CD4-positive, alpha-beta T cell treated with Interleukin-17A for 1 hour (primary cell): Measurements from ENCODE around the gene PARD3B.
A peak's percentile ranks its signal among the peaks of the same experiment; 100 is the strongest.

ENCODE experiments used
- DNase-seq: peaks from one replicate; pipeline ENCODE4 v3.0.0-alpha.2; 2020

The PARD3B gene

DNA sequence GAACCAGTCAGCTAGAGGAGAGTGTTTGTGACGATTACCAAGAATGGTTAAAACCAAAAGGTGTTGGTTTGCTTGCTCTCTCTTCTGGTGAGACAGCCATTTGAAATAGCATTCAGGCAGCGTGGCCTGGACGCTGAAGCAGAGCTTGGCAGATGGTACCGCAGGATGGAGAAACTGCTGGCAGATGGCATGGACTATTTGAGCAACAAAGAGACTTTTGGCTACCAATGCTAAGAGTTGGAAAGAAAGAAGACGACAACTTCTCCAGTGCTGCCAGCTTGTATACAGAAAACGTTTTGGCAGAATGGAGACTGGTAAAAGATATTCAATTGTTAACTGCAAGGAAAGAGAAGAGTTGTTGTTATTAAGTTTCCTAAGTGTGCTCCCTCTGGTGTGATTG is 315.0 kb downstream of the PARD3B start:
- no peak for DNase-seq

DNA sequence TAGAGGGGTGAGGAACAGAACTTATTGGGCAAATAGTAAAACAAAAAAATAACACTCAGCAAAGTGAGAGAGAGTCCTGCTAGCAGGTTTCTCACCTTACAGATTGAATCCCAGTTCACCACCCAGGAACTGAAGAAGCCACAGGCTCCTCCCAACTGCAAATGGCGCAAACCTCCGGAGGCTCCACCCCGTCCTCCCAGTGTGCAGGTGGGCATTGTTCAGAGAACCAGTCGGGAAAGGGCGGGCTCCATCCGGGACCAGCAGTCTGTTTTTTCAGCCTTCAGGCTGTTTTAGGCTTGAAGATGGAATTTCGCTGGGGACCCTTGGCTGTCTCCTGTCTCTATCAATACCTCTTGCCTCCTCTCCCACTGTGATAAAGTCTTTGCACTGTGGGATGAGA is 317.5 kb downstream of the PARD3B start:
- no peak for DNase-seq

DNA sequence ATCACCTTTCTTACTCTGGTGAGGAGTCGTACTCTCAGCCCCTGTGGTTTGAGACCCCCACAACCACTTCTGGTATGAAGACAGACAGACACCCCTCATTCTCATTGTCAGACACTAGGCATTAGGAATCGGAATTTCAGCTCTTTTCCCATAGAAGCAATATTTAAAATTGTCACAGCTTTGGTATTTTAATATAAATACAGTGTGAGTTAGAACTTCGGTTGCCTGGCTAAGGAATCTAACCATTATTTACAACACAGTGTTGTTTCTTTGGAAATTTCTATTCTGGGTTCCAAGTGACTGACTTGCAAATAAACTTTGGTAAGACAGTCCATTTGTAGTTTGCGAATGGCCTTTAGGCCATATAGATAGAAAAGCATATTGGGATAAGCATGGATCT is 318.1 kb downstream of the PARD3B start:
- no peak for DNase-seq

DNA sequence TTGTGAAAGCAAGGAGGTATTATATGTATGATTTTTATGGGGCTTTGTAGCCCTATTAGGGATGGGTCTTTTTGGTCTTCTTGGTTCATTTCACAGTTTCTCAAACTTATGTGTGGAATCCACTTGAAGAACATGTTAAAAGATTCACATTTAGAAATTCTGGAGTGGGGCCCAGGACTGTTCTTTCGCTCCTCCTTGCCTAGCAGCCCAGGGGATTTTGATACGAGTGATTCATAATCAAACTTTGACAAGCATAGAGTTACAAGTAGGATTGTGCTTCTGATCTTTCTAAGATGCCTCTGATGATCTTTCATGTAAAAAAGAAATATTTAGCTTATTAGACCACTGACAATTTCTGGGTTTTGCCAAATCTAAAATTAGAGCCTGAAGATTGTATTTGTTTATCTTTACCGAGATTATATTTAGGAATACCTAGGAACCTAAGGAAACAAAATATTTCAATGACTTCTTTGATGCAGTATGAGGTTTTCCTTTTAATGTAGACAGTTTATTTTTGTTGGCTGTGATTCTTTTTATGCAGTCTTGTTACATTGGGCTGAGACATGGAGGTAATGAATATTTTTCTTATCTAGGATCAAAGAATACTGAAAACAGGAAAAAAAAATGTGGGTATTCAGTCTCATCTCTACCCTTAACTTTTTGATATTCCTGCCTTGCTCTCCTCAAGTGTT is 324.0 kb downstream of the PARD3B start:
- DNase-seq: no peak

DNA sequence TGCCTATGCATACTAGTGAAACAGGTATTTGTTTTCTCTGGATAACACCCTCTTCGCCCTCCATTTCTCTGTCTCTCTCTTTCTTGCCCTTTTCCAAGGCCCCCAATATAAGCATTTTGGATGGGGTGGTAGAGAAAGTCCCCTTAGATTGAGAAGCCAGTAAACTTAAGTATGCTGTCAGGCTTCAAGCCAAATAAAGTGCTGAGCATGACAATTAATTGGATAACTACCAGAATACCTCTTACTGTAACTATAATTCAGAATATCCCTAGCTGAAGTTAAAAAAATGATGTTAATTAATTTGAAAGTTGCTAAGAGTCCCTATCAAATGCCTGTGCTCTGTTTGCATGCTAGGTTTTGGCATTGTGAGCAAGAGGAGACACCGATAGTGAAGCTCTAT is 324.8 kb downstream of the PARD3B start:
- DNase-seq: no peak

DNA sequence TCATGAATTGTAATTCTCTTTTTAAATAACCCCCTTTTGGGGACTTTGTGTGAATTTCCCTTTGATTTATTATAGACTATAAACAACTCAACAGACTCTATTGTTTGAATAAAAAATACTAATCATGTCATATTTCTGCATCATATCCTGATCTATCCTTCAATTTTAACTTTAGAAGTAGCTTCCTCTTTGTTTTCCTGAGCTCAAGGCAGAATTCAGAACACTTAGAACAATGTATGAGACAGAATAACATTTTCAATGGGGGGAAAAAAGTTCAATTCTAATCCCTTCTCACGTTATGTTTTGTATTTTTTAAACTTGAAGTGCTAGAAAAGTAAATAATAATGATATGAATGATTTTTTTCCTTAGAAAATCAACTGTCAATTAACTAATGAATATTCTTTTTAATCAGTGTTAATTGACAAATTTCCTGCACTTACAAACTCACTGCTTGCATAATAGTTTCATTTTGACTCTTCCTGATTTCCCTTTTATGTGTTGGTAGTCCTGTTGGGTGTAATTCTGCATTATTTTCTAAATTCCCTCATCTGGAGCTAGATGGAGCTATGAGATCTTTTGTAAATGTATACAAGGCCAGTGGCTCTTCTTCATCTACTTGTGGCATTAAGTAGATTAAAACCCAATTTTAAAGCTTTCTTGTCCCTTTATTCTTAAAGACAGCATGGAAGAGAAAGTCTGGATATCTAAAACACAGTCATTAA is 326.1 kb downstream of the PARD3B start:
- peak; percentile 60 for DNase-seq

DNA sequence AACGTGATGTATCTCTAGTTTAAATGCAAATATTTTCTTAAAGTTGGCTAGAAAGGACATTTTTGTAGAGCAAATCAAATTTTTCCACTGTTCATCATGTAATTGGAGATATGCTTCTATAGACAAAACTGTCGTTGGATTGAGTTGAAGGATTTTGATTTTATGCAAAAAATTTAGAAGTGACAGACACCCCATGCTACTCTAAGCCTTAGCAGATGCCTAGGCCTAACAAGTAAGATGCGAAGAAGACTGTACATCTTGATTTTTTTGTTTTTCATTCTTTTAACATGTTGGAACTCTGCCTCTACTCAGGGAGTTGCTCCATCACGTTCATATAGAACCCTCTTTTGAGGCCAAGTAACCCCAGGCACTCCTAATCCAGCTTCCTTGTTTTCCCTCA is 331.0 kb downstream of the PARD3B start:
- DNase-seq: no peak

DNA sequence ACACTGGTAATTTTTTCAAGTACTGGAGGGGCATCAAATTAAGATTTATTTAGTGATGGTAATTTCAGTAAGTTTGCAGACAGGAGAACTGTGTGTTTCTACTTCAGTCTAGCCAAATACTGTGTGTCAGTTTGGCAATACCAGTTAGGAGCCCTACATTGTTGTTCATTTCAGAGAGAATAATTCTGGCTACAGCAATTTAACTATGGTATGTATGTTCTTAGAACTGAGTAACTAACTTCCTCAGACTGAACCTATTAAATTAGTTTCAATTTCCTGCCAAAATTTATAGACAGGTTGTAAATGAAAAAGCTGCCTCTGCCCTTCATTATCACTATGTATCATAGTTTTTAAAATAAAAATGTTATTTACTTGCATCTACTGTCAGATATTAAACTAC is 332.4 kb downstream of the PARD3B start:
- no peak for DNase-seq

DNA sequence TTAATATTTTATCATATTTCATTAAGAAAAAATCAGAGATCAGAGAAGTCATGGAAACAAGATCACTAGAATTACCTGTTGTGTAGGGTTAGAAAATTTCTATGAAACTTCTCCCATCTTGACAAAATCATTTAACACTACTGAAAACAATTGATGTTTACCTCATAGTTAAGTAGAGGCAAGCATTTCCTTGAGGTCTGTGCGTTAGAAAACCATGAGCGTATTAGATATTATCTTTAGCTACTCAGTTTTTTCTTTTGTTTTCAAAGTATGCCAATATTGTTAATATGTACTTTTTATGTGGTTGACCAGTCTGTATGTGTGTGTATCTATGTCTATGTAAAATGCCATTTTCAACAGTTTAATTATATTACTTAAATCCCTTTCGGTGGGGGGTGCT is 335.7 kb downstream of the PARD3B start:
- no peak for DNase-seq

DNA sequence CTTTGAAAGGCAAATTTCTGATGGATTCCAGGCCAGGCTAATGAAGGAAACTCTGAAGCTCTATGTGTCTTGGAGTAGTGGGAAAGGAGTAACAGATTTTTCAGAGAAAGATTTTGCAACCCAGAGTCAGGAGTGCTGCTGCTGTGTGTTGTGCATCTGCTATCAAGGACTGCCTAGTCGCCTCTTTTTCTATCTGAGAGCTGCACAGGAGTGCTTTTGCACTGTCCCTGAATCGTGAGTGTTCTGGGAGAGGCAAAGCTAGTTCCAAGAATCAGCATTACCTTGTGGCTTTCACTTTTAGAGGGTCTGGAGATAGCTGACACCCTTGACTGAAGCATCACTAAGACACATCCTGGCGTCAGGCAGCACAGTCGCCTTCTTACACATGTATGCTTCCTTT is 336.4 kb downstream of the PARD3B start:
- DNase-seq: peak; percentile 19

DNA sequence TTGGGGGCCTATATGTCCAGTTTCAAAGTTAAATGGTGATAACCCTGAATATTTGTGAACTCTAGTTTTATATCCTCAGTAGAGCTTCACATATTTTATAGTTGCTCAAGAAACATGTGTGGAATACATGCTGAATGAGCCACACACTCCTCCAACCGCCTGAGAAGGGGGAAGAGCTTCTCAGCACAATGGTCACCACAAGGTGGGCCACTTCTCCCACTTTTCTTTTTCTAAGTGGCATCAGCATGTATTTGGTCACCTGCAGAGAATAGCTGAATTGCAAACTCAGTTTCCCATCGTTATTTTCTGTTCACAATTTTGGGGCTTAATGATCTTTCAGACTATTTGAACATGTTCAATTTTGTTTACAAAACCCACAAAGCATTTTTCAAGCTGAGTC is 340.5 kb downstream of the PARD3B start:
- DNase-seq: no peak

DNA sequence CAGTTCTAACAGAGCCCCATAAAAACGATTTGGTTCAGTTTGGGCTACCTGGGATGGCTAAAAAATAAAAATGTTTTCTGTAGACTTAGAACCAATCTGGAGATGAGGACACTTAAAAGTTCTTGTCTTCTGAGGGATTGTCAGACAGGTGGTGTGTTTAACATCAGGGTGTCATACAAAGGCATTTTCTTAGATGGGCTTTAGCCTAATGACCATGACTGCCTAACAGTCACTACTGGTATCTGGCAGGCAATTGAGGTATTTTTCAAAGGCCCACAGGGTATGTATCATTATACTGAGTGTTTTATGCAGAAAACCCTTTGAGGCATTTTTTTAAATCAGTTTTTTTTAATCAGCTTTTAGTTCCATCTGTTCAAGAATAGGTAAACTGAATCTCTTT is 341.4 kb downstream of the PARD3B start:
- no peak for DNase-seq

DNA sequence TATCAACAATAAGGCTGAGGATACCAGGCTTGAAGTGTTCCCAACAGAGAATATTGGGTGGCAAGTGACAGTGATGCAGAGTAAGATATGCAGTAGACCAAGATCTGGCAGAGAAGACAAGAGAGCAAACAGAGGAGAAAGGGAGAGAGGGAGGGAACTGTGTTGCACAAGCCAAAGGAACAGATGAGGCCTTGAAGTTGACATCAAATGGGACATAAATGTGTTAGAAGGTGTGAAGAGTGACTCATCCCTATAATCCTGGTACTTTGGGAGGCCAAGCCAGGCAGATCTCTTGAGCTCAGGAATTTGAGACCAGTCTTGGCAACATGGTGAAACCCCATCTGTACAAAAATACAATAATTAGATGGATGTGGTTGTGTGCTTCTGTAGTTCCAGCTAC is 342.9 kb downstream of the PARD3B start:
- DNase-seq: no peak

DNA sequence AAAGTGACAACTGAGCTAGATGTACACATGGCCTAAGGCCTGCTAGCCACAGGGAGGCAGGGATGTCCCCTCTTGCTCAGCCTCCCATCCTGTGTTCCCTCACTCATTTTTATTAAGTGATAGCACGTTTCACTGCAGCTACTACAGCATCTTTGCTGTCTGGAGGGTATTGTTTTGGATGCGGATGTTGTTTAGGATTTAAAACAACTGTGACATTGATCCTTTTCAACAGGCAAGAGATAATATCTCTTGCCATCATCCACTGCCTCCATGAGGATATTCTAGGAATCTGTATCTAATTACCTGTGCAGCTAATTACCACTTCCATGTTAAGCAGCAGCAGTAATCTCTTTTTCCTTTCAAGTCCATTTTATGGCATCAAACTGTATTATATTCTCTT is 345.4 kb downstream of the PARD3B start:
- DNase-seq: no peak

DNA sequence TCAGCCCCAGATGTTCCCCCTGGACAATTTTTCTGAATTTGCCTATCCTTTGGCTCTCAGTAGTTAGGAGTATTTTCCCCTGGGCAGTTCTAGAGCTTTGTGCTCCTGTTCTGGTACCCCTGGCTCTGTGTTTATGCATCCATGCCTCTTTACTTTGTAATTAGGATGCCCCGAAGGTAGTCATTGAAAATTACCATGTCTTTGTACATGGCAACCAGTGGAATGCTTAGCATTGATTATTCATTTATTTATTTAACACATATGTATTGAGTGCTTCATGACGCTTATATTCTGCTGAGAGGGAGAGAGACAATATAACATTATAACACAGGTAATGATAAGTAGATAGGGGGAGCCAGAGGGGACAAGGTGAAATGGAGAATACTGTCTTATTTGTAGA is 346.5 kb downstream of the PARD3B start:
- DNase-seq: no peak

DNA sequence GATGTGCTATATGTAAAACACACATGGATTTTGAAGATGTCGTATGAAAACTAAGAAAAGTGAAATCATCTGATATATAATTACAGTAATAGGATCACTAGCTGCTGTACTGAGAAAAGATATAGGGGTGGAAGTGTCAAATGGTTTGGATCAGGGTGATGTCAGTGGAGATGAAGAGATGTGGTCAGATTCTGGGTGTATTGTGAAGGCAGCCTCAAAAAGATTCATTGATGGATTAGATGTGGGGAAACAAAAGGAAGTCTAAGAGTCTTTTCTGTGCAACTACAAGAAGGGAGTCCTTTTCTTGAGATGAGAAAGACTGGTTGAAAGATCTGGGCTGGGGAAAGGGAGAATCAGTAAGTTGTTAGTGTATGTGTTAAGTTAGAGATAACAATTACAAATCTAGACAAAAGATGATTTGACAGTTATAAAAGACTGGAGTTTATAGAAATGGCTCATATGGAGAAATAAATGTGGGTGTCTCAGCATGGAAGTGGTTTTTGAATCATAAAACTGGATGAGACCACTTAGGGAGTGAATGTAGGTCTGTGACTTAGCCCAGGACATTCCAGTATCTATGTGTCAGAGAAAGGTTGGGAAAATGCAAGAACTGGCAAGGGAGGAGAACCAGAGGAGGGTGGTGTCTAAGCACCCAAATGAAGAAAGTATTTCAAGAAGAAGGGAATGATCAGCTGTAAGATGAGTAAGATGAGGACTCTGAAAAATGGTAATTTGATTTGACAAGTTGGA is 347.4 kb downstream of the PARD3B start:
- no peak for DNase-seq

DNA sequence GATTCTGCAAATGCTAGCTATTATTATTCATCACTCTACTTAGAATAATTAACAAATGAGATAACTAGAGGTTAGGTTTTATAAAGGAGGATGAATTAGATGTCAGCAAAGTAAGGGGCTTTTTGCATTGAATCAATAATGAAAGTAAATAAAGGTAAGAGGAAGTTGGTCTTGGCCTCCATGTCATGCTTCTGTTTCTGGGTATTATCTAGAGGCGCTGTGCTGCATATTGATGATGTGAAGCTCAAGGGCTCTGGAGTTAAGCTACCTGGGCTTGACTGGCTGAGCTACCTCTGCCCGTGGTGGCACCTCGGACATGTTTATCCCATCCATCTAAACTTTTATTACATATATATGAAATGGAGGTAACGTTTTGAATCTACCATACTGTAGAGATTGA is 350.9 kb downstream of the PARD3B start:
- DNase-seq: no peak

DNA sequence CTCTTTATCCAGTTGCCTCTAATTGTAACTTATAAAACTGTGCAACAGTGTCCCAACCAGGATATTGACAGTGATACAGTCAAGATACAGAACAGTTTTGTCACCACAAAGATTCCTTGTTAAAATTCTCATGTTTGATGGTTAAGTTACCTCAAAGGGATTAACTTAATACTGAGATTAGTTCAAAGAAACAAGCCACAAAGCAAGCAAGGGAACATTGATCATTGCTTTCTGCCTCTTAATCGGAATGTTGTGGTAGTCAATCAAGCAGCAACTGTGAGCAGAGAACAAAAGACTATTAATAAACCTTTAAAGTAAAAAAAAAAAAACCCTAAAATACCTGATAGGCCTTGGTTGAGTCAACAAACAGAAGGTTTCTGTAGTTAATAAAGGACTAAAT is 352.3 kb downstream of the PARD3B start:
- no peak for DNase-seq

DNA sequence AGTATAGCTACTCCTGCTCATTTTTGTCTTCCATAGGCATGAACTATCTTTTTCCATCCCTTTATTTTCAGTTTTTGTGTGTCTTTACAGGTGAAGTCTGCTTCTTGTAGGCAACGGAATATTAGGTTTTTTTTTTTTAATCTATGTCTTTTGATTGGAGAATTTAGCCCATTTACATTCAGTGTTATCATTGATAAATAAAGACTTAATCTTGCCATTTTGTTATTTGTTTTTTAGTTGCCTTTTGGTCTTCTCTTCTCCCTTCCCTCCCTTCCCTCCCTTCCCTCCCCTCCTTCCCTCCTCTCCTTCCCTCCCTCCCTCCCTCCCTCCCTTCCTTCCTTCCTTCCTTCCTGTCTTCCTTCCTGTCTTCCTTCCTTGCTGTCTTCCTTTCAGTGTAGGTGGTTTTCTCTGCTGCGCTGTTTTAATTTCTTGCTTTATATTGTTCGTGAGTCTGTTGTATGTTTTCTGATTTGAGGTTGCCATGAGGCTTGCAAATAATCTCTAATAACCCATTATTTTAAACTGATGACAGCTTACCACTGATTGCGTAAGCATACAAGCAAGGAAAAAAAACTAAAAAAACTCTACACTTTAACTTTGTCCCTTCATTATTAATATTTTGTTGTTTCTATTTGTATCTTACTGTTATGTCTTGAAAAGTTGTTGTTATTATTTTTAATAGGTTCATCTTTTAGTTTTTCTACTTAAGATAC is 353.8 kb downstream of the PARD3B start:
- no peak for DNase-seq

DNA sequence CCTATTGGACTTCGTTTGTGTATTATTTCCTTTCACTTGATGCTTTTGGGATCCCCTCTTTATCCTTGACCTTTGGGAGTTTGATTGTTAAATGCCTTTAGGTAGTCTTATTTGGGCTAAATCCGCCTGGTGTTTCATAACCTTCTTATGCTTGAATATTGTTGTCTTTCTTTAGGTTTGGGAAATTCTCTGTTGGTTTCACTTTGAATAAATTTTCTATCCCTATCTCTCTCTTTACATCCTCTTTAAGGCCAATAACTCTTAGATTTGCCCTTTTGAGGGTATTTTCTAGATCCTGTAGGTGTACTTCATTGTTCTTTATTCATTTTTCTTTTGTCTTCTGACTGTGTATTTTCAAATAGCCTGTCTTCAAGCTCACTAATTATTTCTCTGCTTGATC is 354.7 kb downstream of the PARD3B start:
- DNase-seq: no peak

DNA sequence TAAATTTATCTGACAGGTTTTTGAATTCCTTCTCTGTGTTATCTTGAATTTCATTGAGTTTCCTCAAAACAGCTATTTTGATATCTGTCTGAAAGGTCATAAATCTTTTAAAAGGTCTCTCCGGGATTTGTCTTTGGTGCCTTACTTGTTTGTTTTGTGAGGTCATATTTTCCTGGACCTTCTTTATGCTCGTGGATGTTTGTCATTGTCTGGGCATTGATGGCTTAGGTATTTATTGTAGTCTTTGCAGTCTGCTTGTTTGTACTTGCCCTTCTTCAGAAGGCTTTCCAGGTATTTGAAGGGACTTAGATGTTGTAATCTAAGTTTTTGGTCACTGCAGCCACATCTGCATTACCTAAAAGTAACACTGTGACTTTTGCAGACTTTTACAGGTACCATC is 355.2 kb downstream of the PARD3B start:
- no peak for DNase-seq

DNA sequence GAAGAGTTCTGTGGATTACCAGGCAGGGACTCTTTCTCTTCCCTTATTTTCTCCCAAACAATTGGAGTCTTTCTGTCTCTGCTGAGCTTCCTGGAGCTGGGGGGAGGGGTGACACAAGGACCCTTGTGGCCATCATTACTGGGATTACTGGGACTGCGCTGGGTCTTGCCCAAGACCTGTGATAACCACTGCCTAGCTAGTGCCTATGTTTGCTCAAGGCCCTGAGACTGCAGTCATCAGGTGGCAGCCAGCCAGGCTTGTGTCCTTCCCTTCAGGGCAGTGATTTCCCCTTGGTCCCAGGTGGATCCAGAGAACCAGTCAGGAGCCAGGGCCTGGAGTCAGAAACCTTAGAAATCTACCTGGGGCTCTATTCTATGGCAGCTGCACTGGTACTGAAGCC is 355.6 kb downstream of the PARD3B start:
- DNase-seq: no peak

DNA sequence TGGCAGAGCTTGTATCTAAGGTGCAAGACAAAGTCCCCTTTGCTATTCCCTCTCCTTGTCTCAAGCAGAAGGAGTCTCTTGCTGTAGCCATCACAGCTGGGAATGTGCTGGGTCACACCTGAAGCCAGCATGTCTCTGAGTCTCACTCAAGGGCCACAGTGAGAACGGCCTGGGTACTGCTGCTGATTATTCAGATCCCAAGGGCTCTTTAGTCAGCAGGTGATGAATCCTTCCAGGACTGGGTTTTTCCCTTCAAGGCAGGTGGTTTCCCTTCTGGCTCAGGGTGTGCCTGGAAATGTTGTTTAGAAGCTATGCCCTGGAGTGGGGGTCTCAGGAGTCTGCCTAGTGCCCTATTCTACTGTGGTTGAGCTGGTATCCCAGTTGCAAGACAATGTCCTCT is 356.3 kb downstream of the PARD3B start:
- DNase-seq: no peak

DNA sequence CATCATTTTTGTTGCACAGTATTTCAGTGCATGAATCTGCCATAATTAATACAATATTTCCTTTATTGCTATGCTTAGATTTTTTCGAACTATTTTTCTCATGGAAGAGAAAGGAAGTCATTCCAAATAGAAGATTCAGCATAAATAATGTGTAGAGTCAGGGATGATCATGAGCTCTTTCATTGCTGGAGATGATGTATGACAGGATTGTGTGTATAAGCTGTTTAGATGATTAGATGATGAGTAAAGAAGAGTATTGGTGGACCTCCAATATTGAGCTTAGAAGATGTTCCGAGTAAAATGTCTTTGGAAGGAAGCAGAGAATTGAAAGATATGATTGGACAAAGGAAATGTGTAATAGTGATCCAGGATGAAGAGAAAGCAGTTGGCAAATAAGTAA is 364.5 kb downstream of the PARD3B start:
- no peak for DNase-seq
